Stimulated activated CD8-positive, alpha-beta memory T cell treated with anti-CD3 and anti-CD28 coated beads, Interleukin-4, amount 100 ng/mL, for 1 hour (primary cell): ENCODE measurements around the gene RIOK1.
"Not testable (repeated sequence)": the region's sequence is repeated elsewhere in the genome, so short reads cannot be mapped to it uniquely, and the experiment has no call there.

ENCODE experiments used
- DNase-seq, 2 donors: peaks; one replicate each; pipeline ENCODE4 v3.0.0-alpha.2; 2020; ENCODE audit warnings: low read depth in 2 of 2, low spot score in 1 of 2

Gene RIOK1

DNA sequence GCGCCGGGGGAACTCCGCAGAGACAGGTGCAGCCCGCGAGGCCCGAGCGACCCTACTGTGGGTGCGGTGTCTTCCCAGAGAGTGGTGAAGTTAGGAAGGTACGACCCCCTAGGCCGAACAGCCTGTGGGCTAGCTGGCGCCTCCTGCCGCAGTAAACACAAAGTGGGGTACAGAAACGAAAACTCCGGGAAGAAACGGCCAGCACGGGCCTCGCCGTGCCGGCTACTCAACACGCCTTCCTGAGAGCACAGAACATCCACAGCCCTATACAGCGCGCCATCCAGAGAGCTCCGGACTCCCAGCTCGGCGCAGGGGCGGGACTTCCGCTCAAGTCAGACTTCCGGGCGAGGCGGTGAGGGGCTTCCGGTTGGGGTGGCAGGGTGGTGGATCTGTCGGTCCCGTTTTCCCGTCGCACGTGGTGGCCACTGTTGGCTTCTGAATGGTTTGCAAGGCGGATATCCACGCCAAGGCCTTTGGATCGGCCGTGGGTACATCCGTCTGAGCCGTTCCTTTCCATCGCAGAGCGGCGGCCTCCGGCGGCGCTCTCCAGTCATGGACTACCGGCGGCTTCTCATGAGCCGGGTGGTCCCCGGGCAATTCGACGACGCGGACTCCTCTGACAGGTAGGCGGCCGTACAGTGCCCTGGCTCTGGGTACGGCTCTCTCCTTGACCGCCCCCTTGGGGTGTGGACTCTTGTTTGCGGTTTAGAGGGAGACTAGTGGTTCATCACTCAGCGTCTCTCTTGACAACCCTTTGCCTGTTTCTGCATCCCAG, at the start of gene RIOK1, which contains the start of gene CAGE1:
Gene RIOK1, plus strand, starts transcription at position 358 of the 775 bp plus-strand sequence. Its CDS starts 195 bp downstream, at position 553.
Gene CAGE1, minus strand, starts transcription at position 292 of the 775 bp plus-strand sequence. CDS start 2,569 bp downstream, outside the sequence.
- DNase-seq, result peak; percentile 87 to 88

DNA sequence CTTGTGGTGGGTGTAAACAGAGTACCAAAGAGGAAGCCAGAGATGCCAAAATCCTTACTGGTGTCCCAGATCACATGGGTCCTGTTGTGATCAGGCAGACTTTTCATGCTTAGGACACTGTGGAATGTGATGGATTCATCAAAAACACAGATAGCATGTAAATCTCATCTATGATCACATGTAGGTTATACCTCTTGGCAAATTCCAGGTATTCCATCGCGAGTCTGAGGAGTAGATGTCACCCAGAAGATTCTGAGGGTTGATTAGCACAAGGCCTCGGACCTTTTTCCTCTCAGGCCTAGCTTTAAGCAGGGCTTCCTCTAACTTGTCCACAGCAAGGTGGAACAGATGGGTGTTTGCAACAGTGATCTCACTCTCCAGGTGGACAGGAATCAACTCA, 48.3 kb upstream of the RIOK1 start:
- no peak for DNase-seq

- no peak for DNase-seq
These were observed 47.4 kb upstream of the RIOK1 start for GRCh38 chr6:7341989-7342742.

GRCh38 chr6:7343546-7344475, 45.8 kb upstream of the RIOK1 start:
- DNase-seq, result no peak

DNA sequence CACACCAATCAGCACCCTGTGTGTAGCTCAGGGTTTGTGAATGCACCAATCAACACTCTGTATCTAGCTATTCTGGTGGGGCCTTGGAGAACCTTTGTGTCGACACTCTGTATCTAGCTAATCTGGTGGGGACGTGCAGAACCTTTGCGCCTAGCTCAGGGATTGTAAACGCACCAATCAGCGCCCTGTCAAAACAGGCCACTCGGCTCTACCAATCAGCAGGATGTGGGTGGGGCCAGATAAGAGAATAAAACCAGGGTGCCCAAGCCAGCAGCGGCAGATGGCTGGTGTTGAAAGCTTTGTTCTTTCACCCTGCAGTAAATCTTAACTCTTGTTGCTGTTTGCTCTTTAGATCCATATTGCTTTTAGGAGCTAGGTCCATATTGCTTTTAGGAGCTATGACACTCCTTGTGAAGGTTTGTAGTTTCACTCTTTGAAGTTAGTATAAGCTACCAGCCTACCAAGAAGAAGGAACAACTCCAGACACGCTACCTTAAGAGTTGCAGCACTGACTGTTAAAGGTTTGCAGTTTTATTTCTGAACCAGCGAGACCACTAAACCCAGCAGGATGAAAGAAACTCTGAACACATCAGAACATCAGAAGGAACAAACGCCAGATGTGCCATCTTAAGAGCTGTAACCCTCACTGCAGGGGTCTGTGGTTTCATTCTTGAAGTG, 44.7 kb upstream of the RIOK1 start:
- DNase-seq, result not testable (repeated sequence)

DNA sequence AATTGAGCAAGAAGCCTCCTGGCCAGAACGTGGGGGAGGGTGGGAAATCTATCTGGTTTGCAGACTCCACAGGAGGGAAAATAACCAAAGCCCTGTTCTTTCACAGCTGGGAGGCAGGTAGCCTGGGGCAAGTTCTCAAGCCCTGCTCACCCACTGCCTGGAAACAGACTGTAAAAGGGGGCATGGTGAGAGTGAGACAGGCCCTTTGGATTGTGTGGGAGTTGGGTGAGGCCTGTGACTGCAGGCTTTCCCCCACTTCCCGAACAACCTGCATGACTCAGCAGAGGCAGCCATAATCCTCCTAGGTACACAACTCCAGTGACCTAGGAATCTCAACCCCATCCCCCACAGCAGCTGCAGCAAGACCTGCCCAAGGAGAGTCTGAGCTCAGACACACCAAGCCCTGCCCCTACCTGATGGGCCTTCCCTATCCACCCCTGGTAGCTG, 42.0 kb upstream of the RIOK1 start:
- DNase-seq, result not testable (repeated sequence)

GRCh38 chr6:7350591-7350990, 39.0 kb upstream of the RIOK1 start:
- not testable (repeated sequence) for DNase-seq

GRCh38 chr6:7351916-7352315, 37.7 kb upstream of the RIOK1 start:
- DNase-seq, result not testable (repeated sequence)

DNA sequence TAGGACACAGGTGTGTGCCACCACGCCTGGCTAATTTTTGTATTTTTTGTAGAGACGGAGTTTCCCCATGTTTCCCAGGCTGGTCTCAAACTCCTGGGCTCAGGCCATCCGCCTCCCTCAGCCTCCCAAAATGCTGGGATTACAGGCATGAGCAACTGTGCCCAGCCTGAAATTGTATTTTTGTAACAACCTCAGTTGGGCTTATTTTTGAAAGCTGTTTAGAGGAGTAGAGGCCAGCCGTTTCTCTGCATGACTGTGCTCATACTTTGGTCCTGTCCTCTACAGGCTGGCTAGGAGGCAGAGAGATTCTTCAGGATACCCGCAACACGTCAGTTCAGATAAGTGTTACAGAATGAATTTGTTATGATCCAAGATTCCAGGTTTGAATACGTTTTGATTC, 22.2 kb upstream of the RIOK1 start:
- no peak for DNase-seq

DNA sequence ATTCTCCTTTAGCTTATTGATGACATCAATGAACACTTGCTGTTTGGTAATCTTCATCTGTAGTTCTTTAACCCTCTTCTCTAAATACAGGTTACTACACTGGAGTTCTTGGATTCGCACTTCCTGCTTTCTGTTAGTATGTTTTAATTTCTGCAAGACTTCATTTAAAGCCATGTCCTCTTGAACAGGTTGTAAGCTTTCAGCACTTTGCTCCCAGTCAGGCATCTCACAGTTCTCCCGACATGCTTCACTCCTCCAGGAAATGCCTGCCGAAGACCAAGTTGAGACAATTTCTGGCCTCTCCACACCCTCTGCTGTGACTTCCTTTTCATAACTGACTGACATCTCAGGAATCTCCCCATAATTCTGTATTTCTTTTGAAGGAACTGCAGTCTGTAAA, 15.9 kb upstream of the RIOK1 start:
- DNase-seq, result no peak

DNA sequence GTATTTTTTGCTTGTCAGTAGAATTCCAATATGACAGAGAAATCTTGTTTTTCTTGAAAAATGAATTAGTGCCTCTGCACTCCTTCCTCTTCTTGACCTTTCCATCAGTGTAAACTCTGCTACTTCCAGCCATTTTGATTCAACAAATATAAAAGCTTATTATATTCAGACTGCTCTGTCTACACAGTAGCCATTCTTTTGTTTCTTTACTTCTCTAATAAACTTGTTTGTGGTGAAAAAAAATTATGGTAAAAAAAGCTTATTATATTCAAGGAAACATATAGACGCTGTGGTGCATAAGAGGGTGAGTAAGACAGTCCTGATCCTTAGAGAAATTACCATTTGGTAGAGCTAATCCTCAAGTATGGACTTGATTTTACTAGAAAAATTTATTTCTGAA, 11.6 kb upstream of the RIOK1 start:
- no peak for DNase-seq

DNA sequence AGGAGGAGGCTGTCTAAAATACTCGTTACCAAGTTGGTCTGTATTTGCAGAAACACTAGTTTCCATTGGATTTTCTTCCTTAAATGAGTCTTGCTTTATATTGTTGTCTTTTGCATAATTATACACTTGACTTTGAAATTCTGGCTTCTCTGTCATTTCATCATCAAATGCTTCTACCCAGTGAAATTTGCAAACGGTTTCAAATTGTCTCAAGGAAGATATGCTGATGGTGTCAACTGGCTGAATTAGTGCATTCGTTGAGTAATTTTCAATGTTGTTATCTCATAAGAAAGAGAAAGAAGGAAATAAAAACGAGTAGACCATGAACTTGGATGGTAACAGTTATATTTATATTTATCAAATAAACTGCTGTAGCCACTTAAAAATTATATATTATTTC, 10.9 kb upstream of the RIOK1 start:
- DNase-seq, result no peak

GRCh38 chr6:7381092-7381491, 8.5 kb upstream of the RIOK1 start:
- DNase-seq, result no peak

GRCh38 chr6:7389162-7389450, 502 bp upstream of the RIOK1 start:
- DNase-seq, result no peak

- peak in 1 of 2 donors; percentile 32 for DNase-seq
These were observed 744 bp downstream of the RIOK1 start for GRCh38 chr6:7390226-7390878.

DNA sequence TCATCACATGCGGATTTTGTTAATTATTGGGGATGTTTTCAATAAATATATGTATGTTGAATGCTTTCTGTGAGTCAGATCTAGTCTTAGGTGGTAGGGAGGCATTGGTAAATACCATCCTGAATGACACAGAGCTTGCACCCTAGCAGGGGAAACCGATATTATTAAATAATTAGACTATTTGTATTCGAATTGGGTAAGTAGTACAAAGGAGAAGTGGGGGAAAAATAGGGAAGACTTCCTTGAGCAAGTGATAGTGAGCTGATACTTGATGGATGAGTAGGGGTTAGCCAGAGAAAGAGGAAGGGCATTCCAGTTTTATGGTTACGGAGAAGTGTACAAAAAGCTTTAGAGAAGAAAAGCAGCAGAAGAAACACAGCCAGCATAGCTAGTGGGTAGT, 1.5 kb downstream of the RIOK1 start:
- DNase-seq, result no peak

DNA sequence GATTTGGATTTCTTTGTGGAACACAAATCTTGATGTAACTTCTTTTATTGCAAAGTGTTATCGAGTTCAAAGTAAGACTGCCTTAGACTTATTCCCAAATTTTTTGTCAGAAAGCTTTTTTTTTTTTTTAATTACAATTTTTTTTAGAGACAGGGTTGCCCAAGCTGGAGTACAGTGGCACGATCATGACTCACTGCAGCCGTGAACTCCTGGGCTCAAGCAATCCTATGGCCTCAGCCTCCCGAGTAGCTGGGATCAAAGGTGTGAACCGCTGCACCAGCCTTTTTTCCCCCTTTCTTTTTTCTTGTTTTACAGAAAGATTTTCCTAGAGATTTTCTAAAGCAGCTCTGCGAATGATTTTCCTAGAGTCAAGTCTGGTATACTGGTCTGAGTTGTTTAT, 2.8 kb downstream of the RIOK1 start:
- DNase-seq, result no peak

DNA sequence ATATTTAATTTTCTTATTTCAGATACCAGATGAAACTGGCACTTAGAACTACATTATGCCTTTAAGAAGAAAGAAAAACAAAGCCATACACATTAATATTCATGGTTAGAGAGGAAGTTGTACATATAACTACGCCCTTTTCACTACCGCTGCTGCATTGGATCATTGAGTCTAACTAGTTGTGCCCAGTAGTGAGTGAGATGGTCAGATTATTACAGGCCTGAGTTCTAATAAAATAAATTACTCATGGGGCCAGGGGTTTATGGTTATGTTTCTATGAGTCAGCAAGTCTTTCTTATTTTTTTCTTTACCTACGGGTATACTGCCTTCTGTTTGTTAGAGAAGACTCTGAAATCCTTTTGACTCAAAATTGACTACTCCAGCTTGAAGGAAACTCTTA, 11.5 kb downstream of the RIOK1 start:
- no peak for DNase-seq

- DNase-seq, result no peak
These were observed 13.1 kb downstream of the RIOK1 start for GRCh38 chr6:7402716-7403115.

- DNase-seq, result no peak
These were observed 14.9 kb downstream of the RIOK1 start for GRCh38 chr6:7404546-7404945.
